Mucosa of rectum (tissue), 2 donors: ENCODE results near the gene RBL1.
"Not testable (repeated sequence)": the region's sequence is repeated elsewhere in the genome, so short reads cannot be mapped to it uniquely, and the experiment has no call there.

Experiments used
- H3K27ac ChIP-seq, 2 donors: one replicate each; pipeline ENCODE4 v1.7.0; 2013; ENCODE audit warnings: inconsistent platforms in 2 of 2, low read depth in 2 of 2, low read length in 2 of 2
- H3K27me3 ChIP-seq, 2 donors: one replicate each; pipeline ENCODE4 v1.7.0; 2013; ENCODE audit warnings: low read length in 2 of 2; ENCODE audit not compliant: control insufficient read depth in 2 of 2, insufficient read depth in 2 of 2
- H3K36me3 ChIP-seq, 2 donors: one replicate each; pipeline ENCODE4 v1.7.0; 2013; ENCODE audit warnings: low read length in 2 of 2; ENCODE audit not compliant: control insufficient read depth in 2 of 2, insufficient read depth in 2 of 2
- H3K4me1 ChIP-seq, 2 donors: one replicate each; pipeline ENCODE4 v1.7.0; 2013; ENCODE audit warnings: low read length in 2 of 2, mild to moderate bottlenecking in 1 of 2; ENCODE audit not compliant: control insufficient read depth in 2 of 2, insufficient read depth in 2 of 2
- H3K4me3 ChIP-seq, 2 donors: one replicate each; pipeline ENCODE4 v1.7.0; 2013; ENCODE audit warnings: low read length in 2 of 2
- H3K9ac ChIP-seq, 2 donors: one replicate each; pipeline ENCODE4 v1.7.0; 2013; ENCODE audit warnings: low read length in 2 of 2, low read depth in 1 of 2, mild to moderate bottlenecking in 1 of 2
- H3K9me3 ChIP-seq, 2 donors: one replicate each; pipeline ENCODE4 v1.7.0; 2013; ENCODE audit warnings: low read length in 2 of 2; ENCODE audit not compliant: control insufficient read depth in 2 of 2
- donor health status: healthy.
- donor health status: Normal muscosa, but diverticular disease.

The RBL1 gene

DNA sequence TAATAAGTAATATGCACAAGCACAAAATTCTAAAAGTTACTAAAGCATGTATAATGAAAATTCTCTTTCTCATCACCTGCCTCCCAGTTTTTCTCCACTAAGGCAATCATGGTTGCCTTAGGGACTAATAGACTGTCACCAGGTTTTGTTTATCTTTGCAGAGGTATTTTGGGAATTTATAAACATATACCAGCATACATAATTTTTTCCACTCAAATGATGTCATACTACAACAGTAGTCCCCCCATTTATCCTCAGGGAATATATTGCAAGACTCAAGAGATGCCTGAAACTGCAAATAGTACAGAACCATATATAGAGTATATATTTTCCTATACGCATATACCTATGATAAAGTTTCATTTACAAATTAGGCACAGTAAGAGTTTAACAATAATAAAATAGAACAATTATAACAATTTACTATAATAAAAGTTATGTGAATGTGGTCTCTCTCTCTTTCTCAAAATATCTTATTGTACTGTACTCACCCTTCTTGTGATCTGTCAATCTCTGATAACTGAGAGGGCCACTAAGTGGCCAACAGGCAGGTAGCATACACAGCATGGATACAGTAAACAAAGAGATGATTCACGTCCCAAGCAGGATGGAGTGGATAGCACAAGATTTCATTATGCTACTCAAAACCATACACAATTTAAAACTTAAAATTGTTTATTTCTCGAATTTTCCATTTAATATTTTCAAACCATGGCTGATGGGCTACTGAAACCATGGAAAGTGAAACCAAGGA is 19.7 kb downstream of the RBL1 start:
- no peak overlapping the region for H3K4me3 ChIP-seq
- H3K9me3 ChIP-seq, result peaks cover 0 to 3% of the 10 kb centered on the region in 2 donors
- H3K27me3 ChIP-seq, result no peaks in the 10 kb centered on the region
- H3K4me1 ChIP-seq, result no peaks in the 10 kb centered on the region
- no peak overlapping the region for H3K9ac ChIP-seq
- H3K36me3 ChIP-seq, result peaks cover 0 to 2% of the 10 kb centered on the region in 2 donors
- no peak overlapping the region for H3K27ac ChIP-seq

DNA sequence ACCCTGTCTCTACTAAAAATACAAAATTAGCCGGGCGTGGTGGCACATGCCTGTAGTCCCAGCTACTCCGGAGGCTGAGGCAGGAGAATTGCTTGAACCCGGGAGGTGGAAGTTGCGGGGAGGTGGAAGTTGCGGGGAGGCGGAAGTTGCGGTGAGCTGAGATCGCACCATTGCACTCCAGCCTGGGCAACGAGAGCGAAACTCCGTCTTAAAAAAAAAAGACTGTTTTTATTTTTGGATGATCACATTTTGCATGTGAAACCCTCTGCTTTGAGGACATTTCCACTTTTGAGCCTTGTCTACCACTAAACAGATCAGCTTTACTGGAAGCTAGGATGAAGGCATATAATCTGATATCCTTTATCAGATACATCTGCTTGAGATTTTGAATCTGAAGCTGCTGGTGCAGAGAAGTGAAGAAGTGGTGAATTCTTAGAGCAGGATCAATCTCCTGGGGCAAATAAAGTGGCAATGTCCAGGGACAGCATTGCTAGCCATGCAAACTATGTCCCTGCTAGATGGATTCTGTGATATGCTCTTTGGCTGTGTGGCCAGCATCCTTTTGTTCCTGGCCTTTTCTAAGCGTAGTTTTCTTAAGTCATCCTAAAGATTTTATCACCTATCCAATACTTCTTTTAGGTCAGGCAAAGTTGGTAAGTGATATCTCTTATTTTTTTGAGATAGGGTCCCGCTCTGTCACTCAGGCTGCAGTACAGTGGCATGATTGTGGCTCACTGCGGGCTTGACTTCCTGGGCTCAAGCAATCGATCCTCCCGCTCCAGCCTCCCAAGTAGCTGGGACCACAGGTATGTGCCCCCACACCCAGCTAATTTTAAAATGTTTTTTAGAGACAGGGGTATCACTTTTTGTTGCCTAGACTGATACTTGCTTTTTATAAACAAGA is 23.3 kb downstream of the RBL1 start:
- no peaks in the 10 kb centered on the region for H3K27me3 ChIP-seq
- no peak overlapping the region for H3K27ac ChIP-seq
- no peak overlapping the region for H3K9ac ChIP-seq
- H3K4me3 ChIP-seq, result no peak overlapping the region
- peaks cover 0 to 2% of the 10 kb centered on the region in 2 donors for H3K36me3 ChIP-seq
- H3K9me3 ChIP-seq, result peaks cover 0 to 3% of the 10 kb centered on the region in 2 donors
- no peaks in the 10 kb centered on the region for H3K4me1 ChIP-seq

DNA sequence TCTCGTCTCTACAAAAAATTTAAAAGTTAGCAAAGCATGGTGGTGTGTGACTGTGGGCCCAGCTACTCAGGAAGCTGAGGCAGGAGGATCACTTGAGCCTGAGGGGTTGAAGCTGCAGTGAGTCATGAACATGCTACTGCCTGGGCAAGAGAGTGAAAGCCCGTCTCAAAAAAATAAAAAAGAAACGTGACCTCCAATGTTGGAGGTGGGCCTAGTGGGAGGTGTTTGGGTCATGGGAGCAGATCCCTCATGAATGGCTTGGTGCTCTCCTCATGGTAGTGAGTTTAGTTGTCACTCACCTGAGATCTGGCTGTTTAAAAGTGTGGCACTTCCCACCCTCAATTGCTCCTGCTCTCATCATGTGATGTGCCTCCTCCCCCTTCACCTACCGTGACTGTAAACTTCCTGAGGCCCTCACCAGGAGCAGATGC is 24.3 kb downstream of the RBL1 start:
- Histone ChIP-seq H3K4me3 (no peak overlapping the region), H3K9ac (no peak overlapping the region), H3K27ac (no peak overlapping the region), H3K36me3 (peaks cover 1 to 2% of the 10 kb centered on the region in 2 donors), H3K9me3 (peaks cover 0 to 3% of the 10 kb centered on the region in 2 donors), H3K4me1 (no peaks in the 10 kb centered on the region), H3K27me3 (no peaks in the 10 kb centered on the region)

DNA sequence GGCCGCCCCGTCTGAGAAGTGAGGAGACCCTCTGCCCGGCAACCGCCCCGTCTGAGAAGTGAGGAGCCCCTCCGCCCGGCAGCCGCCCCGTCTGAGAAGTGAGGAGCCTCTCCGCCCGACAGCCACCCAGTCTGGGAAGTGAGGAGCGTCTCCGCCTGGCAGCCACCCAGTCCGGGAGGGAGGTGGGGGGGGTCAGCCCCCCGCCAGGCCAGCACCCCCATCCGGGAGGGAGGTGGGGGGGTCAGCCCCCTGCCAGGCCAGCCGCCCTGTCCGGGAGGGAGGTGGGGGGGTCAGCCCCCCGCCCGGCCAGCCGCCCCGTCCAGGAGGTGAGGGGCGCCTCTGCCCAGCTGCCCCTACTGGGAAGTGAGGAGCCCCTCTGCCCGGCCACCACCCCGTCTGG is 26.2 kb downstream of the RBL1 start:
- not testable (repeated sequence) for H3K36me3 ChIP-seq, H3K27me3 ChIP-seq, H3K9ac ChIP-seq, H3K4me3 ChIP-seq, H3K9me3 ChIP-seq, H3K27ac ChIP-seq, H3K4me1 ChIP-seq

DNA sequence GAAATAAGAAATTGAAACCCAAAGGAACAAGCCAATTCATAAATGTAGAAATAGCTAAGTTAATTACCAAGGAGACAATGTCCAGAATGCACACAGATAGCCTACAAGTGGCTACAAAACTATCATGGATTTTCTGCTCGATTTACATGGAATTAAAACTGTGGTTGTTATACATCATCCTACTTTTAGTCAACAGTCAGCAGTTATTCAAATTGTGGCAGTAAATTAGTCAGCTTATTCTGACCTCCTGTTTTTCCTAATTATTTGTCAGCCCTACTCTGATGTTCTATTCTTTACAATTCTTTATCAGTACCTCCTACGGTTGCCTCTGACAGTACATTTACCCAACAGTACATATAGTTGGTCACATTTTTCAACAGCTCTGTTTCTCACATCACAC is 29.6 kb downstream of the RBL1 start:
- Histone ChIP-seq H3K4me3 (no peak overlapping the region), H3K9me3 (no peaks in the 10 kb centered on the region), H3K9ac (no peak overlapping the region), H3K36me3 (peaks cover 8% of the 10 kb centered on the region in 2 donors), H3K27ac (no peak overlapping the region), H3K27me3 (no peaks in the 10 kb centered on the region), H3K4me1 (no peaks in the 10 kb centered on the region)

DNA sequence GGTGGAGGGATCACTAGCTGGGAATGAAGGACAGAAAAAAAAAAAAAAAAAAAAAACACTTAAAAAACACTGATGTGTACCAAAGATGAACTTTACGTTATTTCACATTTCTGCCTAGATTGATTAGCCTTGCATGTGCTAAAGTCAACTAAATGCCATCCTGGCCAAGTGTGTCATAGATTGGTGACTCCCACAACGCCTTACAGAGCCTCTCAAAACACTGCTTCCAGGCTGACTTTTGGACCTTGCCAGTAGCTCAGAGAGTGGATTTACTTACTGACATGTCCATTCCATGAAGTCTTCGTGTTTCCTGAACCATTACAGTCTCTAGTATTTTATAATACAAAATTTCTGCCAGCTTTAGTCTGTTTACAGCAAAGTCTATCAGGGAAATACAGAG is 40.5 kb downstream of the RBL1 start:
- no peaks in the 10 kb centered on the region for H3K27me3 ChIP-seq
- no peak overlapping the region for H3K9ac ChIP-seq
- H3K27ac ChIP-seq, result no peak overlapping the region
- peaks cover 6 to 8% of the 10 kb centered on the region in 2 donors for H3K36me3 ChIP-seq
- no peaks in the 10 kb centered on the region for H3K4me1 ChIP-seq
- H3K4me3 ChIP-seq, result no peak overlapping the region
- H3K9me3 ChIP-seq, result no peaks in the 10 kb centered on the region

DNA sequence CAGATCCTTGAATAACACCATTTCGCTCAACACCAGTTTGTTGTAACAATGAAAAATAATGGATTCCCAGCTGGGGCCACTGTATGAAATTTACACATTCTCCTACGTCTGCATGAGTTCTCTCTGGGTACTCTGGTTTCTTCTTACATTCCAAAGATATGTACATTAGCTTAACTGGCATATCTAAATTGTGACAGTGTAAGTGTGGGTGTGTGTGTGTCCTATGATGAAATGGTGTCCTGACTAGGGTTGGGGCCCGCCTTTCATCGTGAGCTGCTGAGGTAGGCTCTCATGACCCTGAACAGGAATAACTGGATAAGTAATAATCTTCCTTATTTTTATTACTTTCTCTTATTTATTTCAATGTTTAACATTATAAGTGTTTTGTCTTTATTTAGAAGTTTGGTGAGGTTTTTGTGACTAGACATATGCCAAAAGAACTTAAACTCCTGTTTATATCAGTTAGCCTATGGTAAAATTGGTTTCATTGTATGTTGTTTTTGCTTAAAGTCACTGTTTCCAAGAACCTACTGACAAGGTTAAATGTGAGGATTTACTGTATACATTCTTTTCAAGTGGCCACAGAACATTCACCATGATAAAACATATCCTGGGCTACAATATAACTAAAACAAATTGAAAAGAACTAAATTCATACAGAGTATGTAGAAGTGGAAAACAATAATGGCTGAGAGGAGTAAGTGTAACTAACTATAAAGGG is 42.4 kb downstream of the RBL1 start:
- H3K4me1 ChIP-seq, result no peaks in the 10 kb centered on the region
- no peaks in the 10 kb centered on the region for H3K27me3 ChIP-seq
- no peak overlapping the region for H3K9ac ChIP-seq
- no peak overlapping the region for H3K4me3 ChIP-seq
- H3K27ac ChIP-seq, result no peak overlapping the region
- H3K36me3 ChIP-seq, result peaks cover 6 to 8% of the 10 kb centered on the region in 2 donors
- no peaks in the 10 kb centered on the region for H3K9me3 ChIP-seq

DNA sequence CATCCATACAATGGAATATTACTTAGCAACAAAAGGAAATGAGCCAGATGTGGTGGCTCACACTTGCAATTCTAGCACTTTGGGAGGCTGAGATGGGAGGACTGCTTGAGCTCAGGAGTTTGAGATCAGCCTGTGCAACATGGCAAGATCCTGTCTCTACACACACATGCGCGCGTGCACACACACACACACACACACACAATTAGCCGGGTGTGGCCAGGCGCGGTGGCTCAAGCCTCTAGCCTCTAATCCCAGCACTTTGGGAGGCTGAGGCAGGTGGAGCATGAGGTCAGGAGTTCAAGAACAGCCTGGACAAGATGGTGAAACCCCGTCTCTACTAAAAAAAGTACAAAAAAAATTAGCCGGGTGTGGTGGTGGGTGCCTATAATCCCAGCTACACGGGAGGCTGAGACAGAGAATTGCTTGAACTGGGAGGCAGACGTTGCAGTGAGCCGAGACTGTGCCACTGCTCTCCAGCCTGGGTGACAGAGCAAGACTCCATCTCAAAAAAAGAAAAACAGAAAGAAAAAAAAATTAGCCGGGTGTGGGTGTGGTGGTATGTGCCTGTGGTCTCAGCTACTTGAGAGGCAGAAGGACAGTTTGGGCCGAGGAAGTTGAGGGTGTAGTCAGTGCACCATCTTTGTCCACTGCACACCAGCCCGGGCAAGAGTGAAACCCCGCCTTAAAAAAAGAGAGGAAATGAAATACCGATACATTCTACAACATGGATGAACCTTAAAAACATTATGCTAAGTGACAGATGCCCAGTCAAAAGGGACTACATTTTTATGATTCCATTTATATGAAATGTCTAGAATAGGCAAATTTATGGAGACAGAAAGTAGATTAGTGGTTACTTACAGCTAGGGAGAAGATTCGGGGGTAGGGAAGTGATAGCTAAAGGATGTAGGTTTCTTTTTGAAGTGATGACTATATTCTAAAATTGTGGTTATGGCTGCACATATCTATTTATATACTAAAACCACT is 52.5 kb downstream of the RBL1 start:
- Histone ChIP-seq H3K36me3 (peaks cover 9 to 18% of the 10 kb centered on the region in 2 donors), H3K27me3 (no peaks in the 10 kb centered on the region), H3K4me3 (peak overlapping the region; percentile 36 to 56), H3K9me3 (no peaks in the 10 kb centered on the region), H3K4me1 (no peaks in the 10 kb centered on the region), H3K9ac (no peak overlapping the region), H3K27ac (no peak overlapping the region)

DNA sequence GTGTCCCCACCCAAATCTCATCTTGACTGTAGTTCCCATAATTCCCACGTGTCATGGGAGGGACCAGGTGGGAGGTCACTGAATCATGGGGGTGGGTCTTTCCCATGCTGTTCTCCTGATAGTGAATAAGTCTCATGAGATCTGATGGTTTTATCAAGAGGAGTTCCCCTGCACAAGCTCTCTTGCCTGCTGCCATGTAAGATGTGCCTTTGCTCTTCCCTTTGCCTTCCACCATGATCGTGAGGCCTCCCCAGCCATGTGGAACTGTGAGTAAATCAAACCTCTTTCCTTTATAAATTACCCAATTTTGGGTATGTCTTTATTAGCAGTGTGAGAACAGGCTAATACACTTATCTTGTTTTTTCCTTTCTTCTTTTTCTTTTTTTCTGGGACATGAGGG is 56.4 kb downstream of the RBL1 start:
- H3K36me3 ChIP-seq, result peaks cover 6 to 25% of the 10 kb centered on the region in 2 donors
- H3K27ac ChIP-seq, H3K27me3 ChIP-seq, H3K9ac ChIP-seq, H3K4me1 ChIP-seq, H3K4me3 ChIP-seq, H3K9me3 ChIP-seq: not testable (repeated sequence)
